HCT116 (cell line): ENCODE measurements around the gene TMEM185B. TPM values are rescaled to one million over a fixed set of nuclear protein-coding genes. Genes with fewer than 3 reads are reported as not detected.
"Not testable (repeated sequence)": the region's sequence is repeated elsewhere in the genome, so short reads cannot be mapped to it uniquely, and the experiment has no call there.

Experiments used
- ATAC-seq: fragments of 200-7000 bp; cut with Tn5 transposase; 2 replicates; pipeline ENCODE4 v1.9.1; 2020; ENCODE audit warnings: mild to moderate bottlenecking, moderate library complexity
- BruUV-seq: library from RNA; stranded (reverse); fragments of 400-500 nt; replicated peaks from 2 replicates; lab custom pipeline; 2021; lab: Mats Ljungman, UMichigan
- CTCF ChIA-PET: fragments of 300-600 bp; sonication (Branson Sonifier 250); formaldehyde crosslinking; loops from one replicate; lab custom pipeline; 2021; ENCODE audit warnings: antibody characterized with exemption; lab: Charles Lee
- POLR2A ChIA-PET: fragments of 300-600, 350-600 bp; sonication (Branson Sonifier 250); formaldehyde crosslinking; loops from one replicate; lab custom pipeline; 2021; ENCODE audit warnings: antibody characterized with exemption; lab: Charles Lee
- RAD21 ChIA-PET, 2 experiments: fragments of 300-600 bp; sonication (Branson Sonifier 250); formaldehyde crosslinking; loops; one replicate each; lab custom pipeline; 2023; ENCODE audit warnings: low total read pairs in 2 of 2; ENCODE audit not compliant: uncharacterized antibody in 2 of 2, unreplicated experiment in 2 of 2, low non-redundant PET in 1 of 2; lab: Charles Lee
- DNase-seq: peaks from one replicate; pipeline ENCODE4 v3.0.0-alpha.2; 2010; ENCODE audit warnings: low read depth, low spot score
- H2AFZ ChIP-seq: fragments of 200-600 bp; shearing (Covaris generic), sonication (generic); 2 replicates; pipeline ENCODE4 v1.6.1; 2017; ENCODE audit warnings: low read depth, mixed run types, mixed read lengths, antibody characterized with exemption, low read length; ENCODE audit not compliant: poor library complexity, severe bottlenecking
- H3K27ac ChIP-seq: 2 replicates; pipeline ENCODE4 v1.5.1; 2012; ENCODE audit warnings: low read depth, low read length
- H3K27me3 ChIP-seq: fragments of 200-600 bp; sonication (generic); 2 replicates; pipeline ENCODE4 v1.6.1; 2016; ENCODE audit warnings: mixed run types, low read length, mixed read lengths; ENCODE audit not compliant: insufficient read depth
- H3K36me3 ChIP-seq, 2 experiments: fragments of 200-500 bp in 1 of 2; fragments of 200-600 bp in 1 of 2; sonication (Bioruptor generic) in 1 of 2; sonication (generic) in 1 of 2; 2 replicates each; pipeline versions ENCODE4 v1.5.1 to v1.6.1; 2014 to 2016; ENCODE audit warnings: low read length in 2 of 2, inconsistent platforms in 1 of 2, mixed read lengths in 1 of 2, mixed run types in 1 of 2; ENCODE audit not compliant: insufficient read depth in 2 of 2, control insufficient read depth in 1 of 2
- H3K4me1 ChIP-seq, 2 experiments: fragments of 200-600 bp in 1 of 2; sonication (generic) in 1 of 2; 2 replicates each; pipeline versions ENCODE4 v1.5.1 to v1.6.1; 2012 to 2017; ENCODE audit warnings: low read length in 2 of 2, inconsistent platforms in 1 of 2, mild to moderate bottlenecking in 1 of 2, mixed read lengths in 1 of 2, mixed run types in 1 of 2, moderate library complexity in 1 of 2; ENCODE audit not compliant: insufficient read depth in 2 of 2, control insufficient read depth in 1 of 2
- H3K4me2 ChIP-seq: fragments of 200-600 bp; sonication (generic); 2 replicates; pipeline ENCODE4 v1.6.1; 2017; ENCODE audit warnings: mixed run types, low read length, mixed read lengths
- H3K4me3 ChIP-seq, 2 experiments: fragments of 200-600 bp in 1 of 2; sonication (generic) in 1 of 2; replicated peaks in 1 of 2; 2 replicates each; pipeline ENCODE4 v1.5.1; 2011 to 2016; ENCODE audit warnings: low read length in 2 of 2, control low read depth in 1 of 2, low read depth in 1 of 2, mild to moderate bottlenecking in 1 of 2, mixed read lengths in 1 of 2, mixed run types in 1 of 2
- H3K79me2 ChIP-seq: fragments of 200-600 bp; sonication (generic); 2 replicates; pipeline ENCODE4 v1.6.1; 2017; ENCODE audit warnings: mild to moderate bottlenecking, mixed run types, low read length, moderate library complexity, mixed read lengths; ENCODE audit not compliant: insufficient read depth
- H3K9ac ChIP-seq: fragments of 200-600 bp; sonication (generic); 2 replicates; pipeline ENCODE4 v1.6.1; 2016; ENCODE audit warnings: low read length, mixed read lengths
- H3K9me2 ChIP-seq: fragments of 200-600 bp; sonication (generic), shearing (Covaris generic); 2 replicates; pipeline ENCODE4 v1.6.1; 2017; ENCODE audit warnings: mixed run types, mild to moderate bottlenecking, moderate library complexity; ENCODE audit not compliant: insufficient read depth
- H3K9me3 ChIP-seq, 2 experiments: fragments of 200-500 bp in 1 of 2; fragments of 200-600 bp in 1 of 2; sonication (Bioruptor generic) in 1 of 2; sonication (generic) in 1 of 2; 2 replicates each; pipeline ENCODE4 v1.6.1; 2014 to 2017; ENCODE audit warnings: low read length in 2 of 2, mixed read lengths in 2 of 2, inconsistent platforms in 1 of 2, low read depth in 1 of 2, mild to moderate bottlenecking in 1 of 2, mixed run types in 1 of 2, moderate library complexity in 1 of 2; ENCODE audit not compliant: control insufficient read depth in 1 of 2, insufficient read depth in 1 of 2
- H4K20me1 ChIP-seq: fragments of 200-600 bp; sonication (generic), shearing (Covaris generic); 2 replicates; pipeline ENCODE4 v1.6.1; 2017; ENCODE audit warnings: mixed run types, mild to moderate bottlenecking, moderate library complexity; ENCODE audit not compliant: insufficient read depth
- CBX3 ChIP-seq: IDR thresholded peaks from 2 replicates; pipeline ENCODE4 v1.6.1; 2012; ENCODE audit warnings: low read depth
- CEBPB ChIP-seq: IDR thresholded peaks from 2 replicates; pipeline ENCODE4 v1.6.1; 2012; ENCODE audit warnings: low read depth
- EGR1 ChIP-seq: IDR thresholded peaks from 2 replicates; pipeline ENCODE4 v1.6.1; 2012; ENCODE audit warnings: low read depth
- FOSL1 ChIP-seq: IDR thresholded peaks from 2 replicates; pipeline ENCODE4 v1.6.1; 2012; ENCODE audit warnings: low read depth
- JUND ChIP-seq: IDR thresholded peaks from 2 replicates; pipeline ENCODE4 v1.6.1; 2012
- POLR2A ChIP-seq: IDR thresholded peaks from 2 replicates; pipeline ENCODE4 v1.7.0; 2011; ENCODE audit warnings: borderline replicate concordance; ENCODE audit not compliant: insufficient read depth, insufficient read length; ENCODE audit errors: extremely low read depth
- POLR2AphosphoS5 ChIP-seq: IDR thresholded peaks from 2 replicates; pipeline ENCODE4 v1.6.1; 2011; ENCODE audit warnings: mild to moderate bottlenecking, low read depth, low read length, moderate library complexity
- RAD21 ChIP-seq: IDR thresholded peaks from 2 replicates; pipeline ENCODE4 v1.6.1; 2012; ENCODE audit warnings: low read depth, mild to moderate bottlenecking
- ZFX ChIP-seq: fragments of 450-650 bp; IDR thresholded peaks from 2 replicates; pipeline ENCODE4 v1.6.1; 2017
- intact Hi-C: fragments of 100-400 bp; cut with micrococcal nuclease; formaldehyde crosslinking; loops from 2 replicates; pipeline ENCODE4 v1.10.0; 2022
- total RNA-seq: library from RNA; stranded (reverse); gene quantifications from one replicate; pipeline ENCODE4 v1.2.1, GENCODE V29; 2021; ENCODE audit not compliant: unreplicated experiment
- TF ChIP-seq, protein P1 (sequence below): IDR thresholded peaks from 2 replicates; pipeline ENCODE4 v1.6.1; 2011; ENCODE audit warnings: mild to moderate bottlenecking, low read length, moderate library complexity; ENCODE audit not compliant: insufficient replicate concordance; ENCODE audit errors: extremely low read depth

Gene TMEM185B
- total RNA-seq, 1 experiment from 2014 or later = 27.1 TPM

DNA sequence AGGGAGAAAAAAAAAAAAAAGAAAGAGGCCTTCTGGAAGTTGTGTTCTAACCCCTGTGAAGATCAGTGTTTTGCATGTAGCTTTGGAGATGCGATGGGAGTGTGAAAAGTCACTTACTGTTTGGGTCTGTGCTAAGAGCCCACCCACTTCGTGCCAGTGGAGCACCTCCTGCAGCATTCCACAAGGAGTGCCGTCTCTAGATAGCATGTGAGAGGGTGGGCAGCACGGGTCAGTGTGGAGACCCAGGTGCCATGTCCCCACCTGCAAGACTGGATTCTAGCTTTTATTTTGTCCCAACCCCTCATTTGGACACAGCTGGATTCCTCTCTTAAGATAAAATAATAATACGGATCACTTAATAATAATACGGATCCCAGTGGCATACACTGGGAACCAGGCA is 12.5 kb upstream of the TMEM185B start:
- CTCF ChIA-PET = no interaction called here
- POLR2A ChIA-PET = no interaction called here
- Histone ChIP-seq H3K27ac (no peak overlapping the region), H3K4me2 (no peak overlapping the region), H3K4me1 (peaks cover 29 to 46% of the 10 kb centered on the region in 2 experiments), H3K9ac (no peak overlapping the region), H4K20me1 (no peaks in the 10 kb centered on the region), H3K4me3 (no peak overlapping the region), H3K9me3 (no peaks in the 10 kb centered on the region), H2AFZ (no peak overlapping the region), H3K36me3 (no peaks in the 10 kb centered on the region), H3K27me3 (no peaks in the 10 kb centered on the region), H3K79me2 (no peaks in the 10 kb centered on the region), H3K9me2 (no peaks in the 10 kb centered on the region)
- no peak for ATAC-seq
- no TSS peak for BruUV-seq
- DNase-seq = no peak
- RAD21 ChIA-PET = no interaction called here
- TF ChIP-seq CBX3 = no peak
- TF ChIP-seq CEBPB = no peak
- TF ChIP-seq, protein P1, sequence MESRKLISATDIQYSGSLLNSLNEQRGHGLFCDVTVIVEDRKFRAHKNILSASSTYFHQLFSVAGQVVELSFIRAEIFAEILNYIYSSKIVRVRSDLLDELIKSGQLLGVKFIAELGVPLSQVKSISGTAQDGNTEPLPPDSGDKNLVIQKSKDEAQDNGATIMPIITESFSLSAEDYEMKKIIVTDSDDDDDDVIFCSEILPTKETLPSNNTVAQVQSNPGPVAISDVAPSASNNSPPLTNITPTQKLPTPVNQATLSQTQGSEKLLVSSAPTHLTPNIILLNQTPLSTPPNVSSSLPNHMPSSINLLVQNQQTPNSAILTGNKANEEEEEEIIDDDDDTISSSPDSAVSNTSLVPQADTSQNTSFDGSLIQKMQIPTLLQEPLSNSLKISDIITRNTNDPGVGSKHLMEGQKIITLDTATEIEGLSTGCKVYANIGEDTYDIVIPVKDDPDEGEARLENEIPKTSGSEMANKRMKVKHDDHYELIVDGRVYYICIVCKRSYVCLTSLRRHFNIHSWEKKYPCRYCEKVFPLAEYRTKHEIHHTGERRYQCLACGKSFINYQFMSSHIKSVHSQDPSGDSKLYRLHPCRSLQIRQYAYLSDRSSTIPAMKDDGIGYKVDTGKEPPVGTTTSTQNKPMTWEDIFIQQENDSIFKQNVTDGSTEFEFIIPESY = no peak
- no peak for TF ChIP-seq EGR1
- TF ChIP-seq FOSL1 = no peak
- no peak for TF ChIP-seq JUND
- no peak for TF ChIP-seq ZFX
- no peak for TF ChIP-seq POLR2A
- no peak for TF ChIP-seq POLR2AphosphoS5
- no peak for TF ChIP-seq RAD21
- intact Hi-C loops = no loop called here

DNA sequence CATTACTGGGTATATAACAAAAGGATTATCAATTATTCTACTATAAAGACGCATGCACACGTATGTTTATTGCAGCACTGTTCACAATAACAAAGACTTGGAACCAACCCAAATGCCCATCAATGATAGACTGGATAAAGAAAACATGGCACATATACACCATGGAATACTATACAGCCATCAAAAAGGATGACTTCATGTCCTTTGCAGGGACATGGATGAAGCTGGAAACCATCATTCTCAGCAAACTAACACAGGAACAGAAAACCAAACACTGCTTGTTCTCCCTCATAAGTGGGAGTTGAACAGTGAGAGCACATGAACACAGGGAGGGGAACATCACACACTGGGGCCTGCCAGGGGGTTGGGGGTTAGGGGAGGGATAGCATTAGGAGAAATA is 12.0 kb upstream of the TMEM185B start:
- H4K20me1 ChIP-seq, H3K27me3 ChIP-seq, H3K4me2 ChIP-seq, POLR2A ChIA-PET, ATAC-seq, H3K4me3 ChIP-seq, H3K79me2 ChIP-seq, DNase-seq, H3K36me3 ChIP-seq, RAD21 ChIA-PET, H3K9ac ChIP-seq, H3K9me2 ChIP-seq, H3K9me3 ChIP-seq, BruUV-seq, intact Hi-C loops, H2AFZ ChIP-seq, H3K27ac ChIP-seq, CTCF ChIA-PET: not testable (repeated sequence)
- peaks cover 29 to 44% of the 10 kb centered on the region in 2 experiments for H3K4me1 ChIP-seq
